Measurements from ENCODE around the gene DPH7.
A peak's percentile ranks its signal among the peaks of the same experiment; 100 is the strongest.
"Not testable (repeated sequence)": the region's sequence is repeated elsewhere in the genome, so short reads cannot be mapped to it uniquely, and the experiment has no call there.

DPH7 gene

DNA sequence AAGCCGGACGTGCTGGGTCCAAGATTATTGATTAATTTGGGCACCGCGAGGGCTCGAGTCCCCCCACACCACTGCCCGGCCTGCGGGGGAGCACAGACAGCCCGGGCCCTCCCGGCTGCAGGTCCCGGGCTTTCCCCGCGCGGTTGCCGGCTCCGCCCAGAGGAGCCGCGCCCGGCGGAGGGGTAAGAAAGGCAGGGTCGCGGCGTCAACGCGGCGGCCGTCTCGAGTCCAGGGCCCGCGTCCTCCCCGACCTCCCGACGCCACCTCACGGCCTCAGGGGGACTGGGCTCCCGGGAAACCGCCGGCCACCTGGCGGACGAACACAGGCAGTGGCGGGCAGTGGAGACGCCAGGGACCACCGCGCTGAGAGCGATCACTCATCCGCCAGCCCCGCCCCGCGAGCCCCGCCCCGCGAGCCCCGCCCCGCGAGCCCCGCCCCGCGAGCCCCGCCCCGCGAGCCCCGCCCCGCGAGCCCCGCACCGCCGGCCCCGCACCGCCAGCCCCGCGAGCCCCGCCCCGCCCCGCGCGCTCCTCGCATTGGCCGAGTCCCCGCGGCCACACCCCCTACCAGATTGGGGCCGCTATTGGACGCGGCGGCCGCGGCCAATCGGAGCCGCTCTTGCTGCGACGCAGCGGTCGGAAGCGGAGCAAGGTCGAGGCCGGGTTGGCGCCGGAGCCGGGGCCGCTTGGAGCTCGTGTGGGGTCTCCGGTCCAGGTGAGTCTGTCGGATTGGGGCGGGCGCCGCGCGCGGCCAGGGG, 27.3 kb downstream of the DPH7 start, which contains the start of gene MRPL41:
MRPL41 (plus strand) TSS at position 616 of the 758 bp plus-strand sequence. CDS start 203 bp downstream, outside the sequence.
- no peaks in the 10 kb centered on the region for H3K9me3 ChIP-seq (ENCODE audit: control insufficient read depth, low read length)
- DNase-seq, result peak; percentile 71 to 91 (median 85)
- peak within 1 kb of the TSS; percentile 73 for H3K27ac ChIP-seq (ENCODE audit: insufficient read depth, low read length, poor library complexity, severe bottlenecking)
- peak within 1 kb of the TSS; percentile 68 for H3K4me3 ChIP-seq (ENCODE audit: insufficient read depth, low read depth, low read length, poor library complexity, severe bottlenecking)
- H3K4me1 ChIP-seq (ENCODE audit: control insufficient read depth, insufficient read depth, low read length, poor library complexity, severe bottlenecking), result peaks cover 12% of the 10 kb centered on the region
- H3K27me3 ChIP-seq (replicated peaks; ENCODE audit: control insufficient read depth, insufficient read depth, low read length, poor library complexity, severe bottlenecking), result no peaks in the 10 kb centered on the region
- peaks cover 4% of the 10 kb centered on the region for H3K36me3 ChIP-seq (ENCODE audit: control insufficient read depth, insufficient read depth, low read length)

DNA sequence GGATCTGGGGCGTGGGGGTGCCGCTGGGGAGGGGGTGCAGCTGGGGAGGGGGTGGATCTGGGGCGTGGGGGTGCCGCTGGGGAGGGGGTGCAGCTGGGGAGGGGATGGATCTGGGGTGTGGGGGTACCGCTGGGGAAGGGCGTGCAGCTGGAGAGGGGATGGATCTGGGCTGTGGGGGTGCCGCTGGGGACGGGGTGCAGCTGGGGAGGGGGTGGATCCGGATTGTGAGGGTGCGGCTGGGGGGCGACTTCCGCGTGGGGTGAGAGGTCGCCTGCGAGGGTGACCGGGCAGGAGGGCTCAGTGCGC, 27.8 kb downstream of the DPH7 start:
- Histone ChIP-seq H3K27ac (ENCODE audit: insufficient read depth, low read length, poor library complexity, severe bottlenecking) (peak overlapping the region; percentile 73), H3K4me3 (ENCODE audit: insufficient read depth, low read depth, low read length, poor library complexity, severe bottlenecking) (peak overlapping the region; percentile 68)
- not testable (repeated sequence) for DNase-seq

DNA sequence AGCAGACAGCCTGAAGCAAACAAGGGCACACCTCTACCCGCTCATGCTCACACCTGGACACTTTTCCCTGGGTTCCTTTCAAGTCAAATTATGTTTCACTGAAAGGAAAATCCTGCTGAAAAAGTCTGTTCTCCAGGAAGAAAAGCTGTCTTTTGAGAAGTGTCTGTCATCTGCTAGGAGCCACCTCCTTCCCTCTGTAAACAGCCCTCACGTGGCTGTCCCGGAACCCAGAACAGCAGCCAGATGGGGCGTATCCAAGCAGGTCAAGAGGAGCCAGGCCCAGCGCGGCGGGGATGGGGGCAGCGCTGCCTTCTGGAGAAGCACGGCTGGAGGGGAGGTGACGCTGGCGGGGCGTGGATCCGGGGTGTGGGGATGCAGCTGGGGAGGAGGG, 28.5 kb downstream of the DPH7 start, which contains the start of gene PNPLA7:
PNPLA7 (minus strand) TSS at position 172 of the 391 bp plus-strand sequence. CDS start 205 bp downstream, outside the sequence.
- peak within 1 kb of the TSS; percentile 68 for H3K4me3 ChIP-seq (ENCODE audit: insufficient read depth, low read depth, low read length, poor library complexity, severe bottlenecking)
- H3K36me3 ChIP-seq (ENCODE audit: control insufficient read depth, insufficient read depth, low read length), result no peaks in the 10 kb centered on the region
- DNase-seq, result peak; percentile 18 to 49 (median 33)
- peaks cover 12% of the 10 kb centered on the region for H3K4me1 ChIP-seq (ENCODE audit: control insufficient read depth, insufficient read depth, low read length, poor library complexity, severe bottlenecking)
- no peaks in the 10 kb centered on the region for H3K27me3 ChIP-seq (replicated peaks; ENCODE audit: control insufficient read depth, insufficient read depth, low read length, poor library complexity, severe bottlenecking)
- peak within 1 kb of the TSS; percentile 73 for H3K27ac ChIP-seq (ENCODE audit: insufficient read depth, low read length, poor library complexity, severe bottlenecking)
- no peaks in the 10 kb centered on the region for H3K9me3 ChIP-seq (ENCODE audit: control insufficient read depth, low read length)

More for the DNA sequence above, 27.8 kb downstream of the DPH7 start:
- H3K36me3 ChIP-seq (ENCODE audit: control insufficient read depth, insufficient read depth, low read length); H3K9me3 ChIP-seq (ENCODE audit: control insufficient read depth, low read length); H3K27me3 ChIP-seq (replicated peaks; ENCODE audit: control insufficient read depth, insufficient read depth, low read length, poor library complexity, severe bottlenecking): not testable (repeated sequence)
- H3K4me1 ChIP-seq (ENCODE audit: control insufficient read depth, insufficient read depth, low read length, poor library complexity, severe bottlenecking), result peaks cover 12% of the 10 kb centered on the region

DNA sequence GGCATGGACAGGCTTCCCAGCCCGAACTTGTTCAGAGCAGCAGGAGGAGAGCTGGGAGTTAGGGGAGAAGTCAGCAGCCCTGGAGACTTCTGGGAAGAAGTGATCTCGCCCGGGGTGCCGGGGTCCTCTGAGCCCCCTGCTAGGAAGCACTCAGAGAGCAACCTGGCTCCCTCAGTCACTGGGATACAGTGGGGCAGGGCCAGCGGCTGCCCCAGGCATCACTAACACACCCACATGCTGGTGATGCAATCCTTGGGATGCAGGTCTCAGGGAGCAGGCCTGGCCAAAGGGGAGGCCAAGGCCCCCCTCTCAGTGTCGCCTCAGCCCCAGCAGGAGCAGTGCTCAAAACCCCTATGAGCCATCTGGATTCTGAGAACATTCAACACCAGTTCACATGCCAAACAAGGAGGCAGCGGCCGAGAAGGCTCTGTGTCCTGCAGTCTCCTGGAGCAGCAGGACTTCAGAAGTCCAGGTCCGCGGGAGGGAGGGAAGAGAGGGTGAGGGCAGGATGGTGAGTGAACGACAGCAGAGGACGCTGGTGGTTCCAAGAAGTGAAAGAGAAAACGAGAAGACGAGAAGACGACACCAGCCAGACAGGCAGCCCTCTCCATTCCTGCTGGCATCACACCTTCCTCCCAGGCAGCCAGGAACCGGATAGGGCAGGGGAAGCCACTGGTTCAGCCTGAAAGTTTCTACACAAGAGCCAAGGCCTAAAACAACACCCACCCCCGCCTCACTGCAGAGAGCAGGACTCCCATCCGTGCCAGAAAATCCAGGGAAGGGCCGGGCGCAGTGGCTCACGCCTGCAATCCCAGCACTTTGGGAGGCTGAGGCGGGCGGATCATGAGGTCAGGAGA, 30.8 kb downstream of the DPH7 start:
- no peaks in the 10 kb centered on the region for H3K27me3 ChIP-seq (replicated peaks; ENCODE audit: control insufficient read depth, insufficient read depth, low read length, poor library complexity, severe bottlenecking)
- H3K27ac ChIP-seq (ENCODE audit: insufficient read depth, low read length, poor library complexity, severe bottlenecking), result no peak overlapping the region
- DNase-seq, result no peak
- no peaks in the 10 kb centered on the region for H3K9me3 ChIP-seq (ENCODE audit: control insufficient read depth, low read length)
- no peak overlapping the region for H3K4me3 ChIP-seq (ENCODE audit: insufficient read depth, low read depth, low read length, poor library complexity, severe bottlenecking)
- H3K4me1 ChIP-seq (ENCODE audit: control insufficient read depth, insufficient read depth, low read length, poor library complexity, severe bottlenecking), result peaks cover 12% of the 10 kb centered on the region
- no peaks in the 10 kb centered on the region for H3K36me3 ChIP-seq (ENCODE audit: control insufficient read depth, insufficient read depth, low read length)

DNA sequence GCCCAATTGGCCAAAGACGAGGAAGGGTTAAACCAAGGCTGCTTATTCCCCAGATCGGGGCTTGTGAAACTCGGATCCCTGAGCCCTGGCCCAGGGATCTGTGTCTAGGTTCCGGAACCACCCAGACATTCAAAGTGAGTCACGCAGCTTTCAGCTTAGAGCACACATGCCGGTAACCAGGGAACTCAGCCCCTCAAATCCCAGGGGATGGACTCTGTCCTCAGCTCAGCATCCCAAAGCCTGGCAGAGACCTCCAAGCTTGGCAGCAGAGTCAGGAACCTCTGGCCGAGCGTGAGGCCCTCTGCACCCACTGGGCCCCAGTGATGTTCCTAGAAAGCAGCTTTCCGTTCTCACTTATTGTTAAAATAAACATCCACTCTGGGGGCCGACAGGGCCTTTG, 33.6 kb downstream of the DPH7 start:
- no peak overlapping the region for H3K4me3 ChIP-seq (ENCODE audit: insufficient read depth, low read depth, low read length, poor library complexity, severe bottlenecking)
- peaks cover 6% of the 10 kb centered on the region for H3K4me1 ChIP-seq (ENCODE audit: control insufficient read depth, insufficient read depth, low read length, poor library complexity, severe bottlenecking)
- no peaks in the 10 kb centered on the region for H3K9me3 ChIP-seq (ENCODE audit: control insufficient read depth, low read length)
- DNase-seq, result no peak
- H3K27ac ChIP-seq (ENCODE audit: insufficient read depth, low read length, poor library complexity, severe bottlenecking), result no peak overlapping the region
- H3K27me3 ChIP-seq (replicated peaks; ENCODE audit: control insufficient read depth, insufficient read depth, low read length, poor library complexity, severe bottlenecking), result no peaks in the 10 kb centered on the region
- H3K36me3 ChIP-seq (ENCODE audit: control insufficient read depth, insufficient read depth, low read length), result no peaks in the 10 kb centered on the region

DNA sequence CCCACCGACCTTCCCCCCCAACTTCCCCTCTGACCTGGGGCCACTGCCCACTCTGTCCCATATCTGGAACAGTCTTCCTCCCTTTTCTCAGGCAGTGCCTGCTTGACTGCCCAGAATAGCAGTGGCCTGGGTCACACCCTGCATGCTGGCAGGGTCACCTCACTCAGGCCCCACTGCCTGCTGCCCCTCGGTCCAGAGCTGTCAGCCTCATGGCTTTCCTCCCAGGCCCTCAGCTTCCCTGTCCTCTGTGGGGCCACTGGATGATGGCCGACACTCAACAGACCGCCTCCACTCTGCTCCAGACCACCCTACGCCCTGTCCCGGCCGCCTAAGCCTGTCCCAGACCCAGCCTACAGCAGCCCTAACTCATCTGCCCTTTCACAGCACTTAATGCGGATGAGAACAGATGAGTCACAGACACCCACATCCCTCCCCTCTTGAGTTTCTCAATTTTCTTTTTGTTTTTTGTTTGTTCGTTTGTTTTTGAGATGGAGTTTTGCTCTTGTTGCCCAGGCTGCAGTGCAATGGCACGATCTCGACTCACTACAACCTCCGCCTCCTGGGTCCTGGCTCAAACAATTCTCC, 34.5 kb downstream of the DPH7 start:
- Histone ChIP-seq H3K27ac (ENCODE audit: insufficient read depth, low read length, poor library complexity, severe bottlenecking) (no peak overlapping the region), H3K36me3 (ENCODE audit: control insufficient read depth, insufficient read depth, low read length) (no peaks in the 10 kb centered on the region), H3K27me3 (replicated peaks; ENCODE audit: control insufficient read depth, insufficient read depth, low read length, poor library complexity, severe bottlenecking) (no peaks in the 10 kb centered on the region), H3K4me3 (ENCODE audit: insufficient read depth, low read depth, low read length, poor library complexity, severe bottlenecking) (no peak overlapping the region), H3K9me3 (ENCODE audit: control insufficient read depth, low read length) (no peaks in the 10 kb centered on the region), H3K4me1 (ENCODE audit: control insufficient read depth, insufficient read depth, low read length, poor library complexity, severe bottlenecking) (no peaks in the 10 kb centered on the region)
- DNase-seq, result no peak

DNA sequence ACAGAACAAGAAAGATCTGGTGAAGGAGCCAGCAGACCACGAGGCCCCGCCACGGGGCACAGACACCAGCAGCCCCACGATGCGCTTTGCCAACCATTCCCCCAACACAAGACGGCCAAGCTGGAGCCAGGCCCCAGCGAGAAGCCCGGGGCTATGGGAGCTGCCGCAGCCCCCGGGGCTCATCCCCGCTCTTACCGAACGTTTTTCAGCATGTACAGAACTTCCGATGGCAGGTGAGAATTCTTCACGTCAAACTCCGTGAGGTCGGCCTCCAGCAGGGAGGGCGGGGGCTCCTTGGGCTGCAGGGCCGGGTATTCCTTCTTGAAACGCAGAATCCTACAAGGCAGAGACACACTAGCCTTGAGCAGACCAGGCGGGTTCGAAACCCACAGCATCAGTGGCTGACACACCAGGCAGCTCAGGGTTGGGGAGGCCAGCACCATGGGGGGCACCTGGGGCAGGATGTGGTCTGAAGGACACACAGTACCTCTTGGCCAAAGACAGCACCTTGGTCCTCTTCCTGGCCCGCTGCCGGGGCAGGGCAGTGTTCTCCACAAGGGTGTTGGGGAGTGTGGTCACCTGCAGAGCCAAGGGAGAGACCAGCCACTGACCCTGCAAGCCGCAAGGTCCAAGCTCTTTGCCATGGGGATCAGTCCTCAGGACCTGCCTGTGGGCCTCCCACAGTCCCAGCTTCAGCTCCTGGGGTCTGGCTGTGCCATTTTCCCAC, 35.3 kb downstream of the DPH7 start:
- no peak for DNase-seq
- H3K4me3 ChIP-seq (ENCODE audit: insufficient read depth, low read depth, low read length, poor library complexity, severe bottlenecking), result no peak overlapping the region
- H3K4me1 ChIP-seq (ENCODE audit: control insufficient read depth, insufficient read depth, low read length, poor library complexity, severe bottlenecking), result no peaks in the 10 kb centered on the region
- H3K27me3 ChIP-seq (replicated peaks; ENCODE audit: control insufficient read depth, insufficient read depth, low read length, poor library complexity, severe bottlenecking), result no peaks in the 10 kb centered on the region
- no peak overlapping the region for H3K27ac ChIP-seq (ENCODE audit: insufficient read depth, low read length, poor library complexity, severe bottlenecking)
- no peaks in the 10 kb centered on the region for H3K36me3 ChIP-seq (ENCODE audit: control insufficient read depth, insufficient read depth, low read length)
- no peaks in the 10 kb centered on the region for H3K9me3 ChIP-seq (ENCODE audit: control insufficient read depth, low read length)

DNA sequence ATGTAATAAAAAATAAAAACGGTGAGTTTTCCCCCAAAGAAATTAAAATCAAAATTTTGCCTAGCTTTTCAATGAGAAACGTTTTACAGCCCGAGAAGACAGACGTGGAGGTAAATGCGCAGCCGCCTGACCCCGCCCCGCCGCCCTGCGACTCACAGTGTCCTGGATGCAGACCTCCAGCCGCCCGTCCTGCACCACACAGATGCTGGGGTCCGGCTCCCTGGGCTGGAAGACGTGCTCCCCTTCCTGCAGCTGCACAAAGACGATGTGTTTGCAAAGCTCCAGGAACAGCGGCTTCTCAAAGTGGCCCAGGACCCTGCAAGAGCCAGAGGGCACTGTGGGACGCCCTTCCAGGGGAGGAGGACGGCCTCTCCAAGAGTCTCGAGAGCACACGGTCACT, 36.2 kb downstream of the DPH7 start:
- H3K27me3 ChIP-seq (replicated peaks; ENCODE audit: control insufficient read depth, insufficient read depth, low read length, poor library complexity, severe bottlenecking), result no peaks in the 10 kb centered on the region
- H3K9me3 ChIP-seq (ENCODE audit: control insufficient read depth, low read length), result no peaks in the 10 kb centered on the region
- no peak overlapping the region for H3K4me3 ChIP-seq (ENCODE audit: insufficient read depth, low read depth, low read length, poor library complexity, severe bottlenecking)
- DNase-seq, result no peak
- H3K36me3 ChIP-seq (ENCODE audit: control insufficient read depth, insufficient read depth, low read length), result no peaks in the 10 kb centered on the region
- no peaks in the 10 kb centered on the region for H3K4me1 ChIP-seq (ENCODE audit: control insufficient read depth, insufficient read depth, low read length, poor library complexity, severe bottlenecking)
- H3K27ac ChIP-seq (ENCODE audit: insufficient read depth, low read length, poor library complexity, severe bottlenecking), result no peak overlapping the region

DNA sequence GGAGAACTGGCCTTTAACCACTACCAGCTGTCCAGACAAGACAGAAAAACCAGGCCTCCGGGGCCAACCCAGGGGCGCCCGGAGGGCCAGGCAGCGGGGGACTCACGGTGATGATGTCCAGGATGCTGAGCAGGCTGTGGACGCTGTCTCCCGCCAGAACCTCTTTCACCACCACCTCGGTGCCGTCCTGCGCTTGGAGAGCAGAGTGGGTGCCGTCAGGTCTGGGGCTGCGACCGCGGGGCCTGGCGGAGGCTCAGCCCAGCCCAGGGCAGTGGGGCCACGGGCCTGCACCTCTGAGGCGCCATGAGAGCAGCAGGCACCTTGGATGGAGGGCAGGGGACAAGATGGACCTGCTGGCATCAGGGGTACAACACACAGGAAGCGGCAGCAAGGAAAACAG, 38.2 kb downstream of the DPH7 start:
- DNase-seq, result no peak
- H3K4me1 ChIP-seq (ENCODE audit: control insufficient read depth, insufficient read depth, low read length, poor library complexity, severe bottlenecking), result no peaks in the 10 kb centered on the region
- no peaks in the 10 kb centered on the region for H3K36me3 ChIP-seq (ENCODE audit: control insufficient read depth, insufficient read depth, low read length)
- no peaks in the 10 kb centered on the region for H3K9me3 ChIP-seq (ENCODE audit: control insufficient read depth, low read length)
- H3K4me3 ChIP-seq (ENCODE audit: insufficient read depth, low read depth, low read length, poor library complexity, severe bottlenecking), result no peak overlapping the region
- no peaks in the 10 kb centered on the region for H3K27me3 ChIP-seq (replicated peaks; ENCODE audit: control insufficient read depth, insufficient read depth, low read length, poor library complexity, severe bottlenecking)
- no peak overlapping the region for H3K27ac ChIP-seq (ENCODE audit: insufficient read depth, low read length, poor library complexity, severe bottlenecking)
